Nephron (organoid): ENCODE data around the gene UBA1.
A peak's percentile ranks its signal among the peaks of the same experiment; 100 is the strongest.

Experiments
- H3K27ac Mint-ChIP-seq, 3 experiments: 2 replicates each; pipeline ENCODE4 v1.8.0; 2020; ENCODE audit warnings: mixed read lengths in 3 of 3, mild to moderate bottlenecking in 2 of 3, moderate library complexity in 1 of 3
- H3K27me3 Mint-ChIP-seq: 2 replicates; pipeline ENCODE4 v1.8.0; 2021; ENCODE audit warnings: low read depth, mild to moderate bottlenecking, moderate library complexity, mixed read lengths
- H3K36me3 Mint-ChIP-seq: 2 replicates; pipeline ENCODE4 v1.8.0; 2020; ENCODE audit warnings: low read depth, mixed read lengths
- H3K4me1 Mint-ChIP-seq: 2 replicates; pipeline ENCODE4 v1.8.0; 2020; ENCODE audit warnings: mixed read lengths
- H3K4me3 Mint-ChIP-seq, 3 experiments: 2 replicates each; pipeline ENCODE4 v1.8.0; 2020; ENCODE audit warnings: mild to moderate bottlenecking in 3 of 3, mixed read lengths in 3 of 3, moderate library complexity in 2 of 3
- H3K9me3 Mint-ChIP-seq: 2 replicates; pipeline ENCODE4 v1.8.0; 2020; ENCODE audit warnings: mixed read lengths
- TF ChIP-seq, protein P1 (sequence below), 3 experiments: fragments of 200-600 bp; sonication (generic); IDR thresholded peaks; one replicate each; pipeline ENCODE4 v1.5.0; 2021; ENCODE audit warnings: antibody characterized with exemption in 3 of 3; ENCODE audit not compliant: unreplicated experiment in 3 of 3

UBA1 gene

DNA sequence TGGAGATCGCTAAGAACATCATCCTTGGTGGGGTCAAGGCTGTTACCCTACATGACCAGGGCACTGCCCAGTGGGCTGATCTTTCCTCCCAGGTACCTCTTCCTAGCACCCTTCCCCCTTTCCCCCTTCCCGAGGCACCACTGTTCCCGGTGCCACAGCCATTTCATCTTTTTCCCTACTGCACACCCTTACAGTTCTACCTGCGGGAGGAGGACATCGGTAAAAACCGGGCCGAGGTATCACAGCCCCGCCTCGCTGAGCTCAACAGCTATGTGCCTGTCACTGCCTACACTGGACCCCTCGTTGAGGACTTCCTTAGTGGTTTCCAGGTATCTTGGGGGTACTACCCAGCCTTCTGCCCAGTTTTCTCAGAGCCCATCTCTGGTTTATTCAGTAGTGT lies 5.7 kb downstream of the UBA1 start:
- Mint-ChIP-seq H3K9me3 (no peaks in the 10 kb centered on the region), H3K27ac (peak overlapping the region in 1 of 3 experiments; percentile 59), H3K36me3 (peaks cover 85% of the 10 kb centered on the region), H3K4me3 (no peak overlapping the region), H3K4me1 (peaks cover 53% of the 10 kb centered on the region), H3K27me3 (no peaks in the 10 kb centered on the region)
- TF ChIP-seq, protein P1, sequence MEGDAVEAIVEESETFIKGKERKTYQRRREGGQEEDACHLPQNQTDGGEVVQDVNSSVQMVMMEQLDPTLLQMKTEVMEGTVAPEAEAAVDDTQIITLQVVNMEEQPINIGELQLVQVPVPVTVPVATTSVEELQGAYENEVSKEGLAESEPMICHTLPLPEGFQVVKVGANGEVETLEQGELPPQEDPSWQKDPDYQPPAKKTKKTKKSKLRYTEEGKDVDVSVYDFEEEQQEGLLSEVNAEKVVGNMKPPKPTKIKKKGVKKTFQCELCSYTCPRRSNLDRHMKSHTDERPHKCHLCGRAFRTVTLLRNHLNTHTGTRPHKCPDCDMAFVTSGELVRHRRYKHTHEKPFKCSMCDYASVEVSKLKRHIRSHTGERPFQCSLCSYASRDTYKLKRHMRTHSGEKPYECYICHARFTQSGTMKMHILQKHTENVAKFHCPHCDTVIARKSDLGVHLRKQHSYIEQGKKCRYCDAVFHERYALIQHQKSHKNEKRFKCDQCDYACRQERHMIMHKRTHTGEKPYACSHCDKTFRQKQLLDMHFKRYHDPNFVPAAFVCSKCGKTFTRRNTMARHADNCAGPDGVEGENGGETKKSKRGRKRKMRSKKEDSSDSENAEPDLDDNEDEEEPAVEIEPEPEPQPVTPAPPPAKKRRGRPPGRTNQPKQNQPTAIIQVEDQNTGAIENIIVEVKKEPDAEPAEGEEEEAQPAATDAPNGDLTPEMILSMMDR (IDR thresholded peaks at IDR 0.05; ENCODE audit: unreplicated experiment in 3 of 3): no peak

DNA sequence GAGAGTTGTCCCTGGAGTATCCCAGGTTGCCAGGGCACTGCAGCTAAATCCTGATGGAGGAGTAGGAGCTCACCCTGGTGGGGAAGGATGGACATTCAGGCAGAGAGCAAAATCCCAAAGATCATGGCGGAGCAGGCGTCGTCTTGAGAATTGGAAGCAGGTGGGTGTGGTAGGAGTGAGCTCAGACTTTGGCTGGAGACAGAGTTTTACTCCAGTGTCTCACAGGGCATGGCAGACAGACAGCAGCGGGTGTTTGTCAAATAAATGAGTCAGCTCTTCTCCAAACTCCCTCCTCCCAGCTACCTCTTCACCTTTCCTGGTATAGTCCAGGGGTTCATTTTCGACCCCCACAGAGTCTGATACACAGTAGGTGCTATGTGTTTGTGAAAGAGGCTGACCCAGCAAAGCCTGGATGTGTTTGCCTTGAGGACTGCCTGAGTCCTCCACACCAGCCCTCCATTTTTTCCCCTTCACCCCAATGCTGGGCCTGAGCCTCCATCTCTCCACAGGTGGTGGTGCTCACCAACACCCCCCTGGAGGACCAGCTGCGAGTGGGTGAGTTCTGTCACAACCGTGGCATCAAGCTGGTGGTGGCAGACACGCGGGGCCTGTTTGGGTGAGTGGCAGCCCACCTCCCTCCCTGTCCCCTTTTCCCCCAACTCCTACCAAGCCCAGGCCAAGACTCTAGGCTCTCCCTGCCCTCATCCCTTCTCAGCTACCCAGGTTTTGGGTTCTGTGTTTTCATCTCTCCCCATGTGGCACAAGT lies 6.9 kb downstream of the UBA1 start:
- no peak overlapping the region for H3K27ac Mint-ChIP-seq
- no peak overlapping the region for H3K4me3 Mint-ChIP-seq
- H3K4me1 Mint-ChIP-seq: peaks cover 40% of the 10 kb centered on the region
- H3K36me3 Mint-ChIP-seq: peaks cover 91% of the 10 kb centered on the region
- H3K9me3 Mint-ChIP-seq: no peaks in the 10 kb centered on the region
- TF ChIP-seq, protein P1 (IDR thresholded peaks at IDR 0.05; ENCODE audit: unreplicated experiment in 3 of 3): no peak
- no peaks in the 10 kb centered on the region for H3K27me3 Mint-ChIP-seq

DNA sequence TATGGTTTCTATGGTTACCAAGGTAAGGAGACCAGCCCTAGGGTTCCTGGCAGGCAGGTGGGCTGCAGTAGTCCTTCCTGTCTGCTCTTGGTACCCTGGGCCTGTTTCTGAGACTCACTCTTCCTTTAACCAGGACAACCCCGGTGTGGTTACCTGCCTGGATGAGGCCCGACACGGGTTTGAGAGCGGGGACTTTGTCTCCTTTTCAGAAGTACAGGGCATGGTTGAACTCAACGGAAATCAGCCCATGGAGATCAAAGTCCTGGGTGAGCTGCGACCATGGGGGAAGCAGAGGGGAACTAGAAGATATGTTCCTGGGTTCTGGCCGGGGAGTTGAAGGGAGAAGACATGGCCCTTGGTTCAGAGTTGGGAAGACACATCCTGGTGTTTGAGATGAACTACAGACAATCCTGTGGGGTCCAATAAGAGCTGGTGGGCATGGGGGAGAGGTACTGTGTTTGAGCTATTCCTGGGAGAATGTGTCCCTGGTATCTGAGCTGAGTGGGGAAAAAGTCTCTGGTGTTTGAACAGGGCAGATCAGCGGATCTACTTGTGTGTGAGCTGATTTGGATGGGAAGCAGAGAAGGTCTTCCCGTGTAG lies 7.8 kb downstream of the UBA1 start:
- TF ChIP-seq, protein P1 (IDR thresholded peaks at IDR 0.05; ENCODE audit: unreplicated experiment in 3 of 3): no peak
- no peaks in the 10 kb centered on the region for H3K9me3 Mint-ChIP-seq
- H3K36me3 Mint-ChIP-seq: peaks cover 91% of the 10 kb centered on the region
- H3K4me1 Mint-ChIP-seq: peaks cover 31% of the 10 kb centered on the region
- H3K27me3 Mint-ChIP-seq: no peaks in the 10 kb centered on the region
- H3K4me3 Mint-ChIP-seq: no peak overlapping the region
- H3K27ac Mint-ChIP-seq: no peak overlapping the region

DNA sequence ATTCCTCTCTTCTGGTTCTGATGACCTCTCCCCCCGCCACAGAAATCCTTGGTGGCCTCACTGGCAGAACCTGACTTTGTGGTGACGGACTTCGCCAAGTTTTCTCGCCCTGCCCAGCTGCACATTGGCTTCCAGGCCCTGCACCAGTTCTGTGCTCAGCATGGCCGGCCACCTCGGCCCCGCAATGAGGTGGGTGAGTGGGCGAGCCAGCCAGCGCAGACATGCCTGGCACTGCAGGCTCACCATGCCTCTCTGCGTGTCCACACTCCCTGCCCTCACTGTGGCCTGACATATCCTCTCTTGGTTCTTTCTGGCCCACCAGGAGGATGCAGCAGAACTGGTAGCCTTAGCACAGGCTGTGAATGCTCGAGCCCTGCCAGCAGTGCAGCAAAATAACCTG lies 8.7 kb downstream of the UBA1 start:
- peaks cover 93% of the 10 kb centered on the region for H3K36me3 Mint-ChIP-seq
- H3K27ac Mint-ChIP-seq: no peak overlapping the region
- no peaks in the 10 kb centered on the region for H3K9me3 Mint-ChIP-seq
- no peaks in the 10 kb centered on the region for H3K27me3 Mint-ChIP-seq
- H3K4me1 Mint-ChIP-seq: peaks cover 23% of the 10 kb centered on the region
- TF ChIP-seq, protein P1 (IDR thresholded peaks at IDR 0.05; ENCODE audit: unreplicated experiment in 3 of 3): no peak
- no peak overlapping the region for H3K4me3 Mint-ChIP-seq

DNA sequence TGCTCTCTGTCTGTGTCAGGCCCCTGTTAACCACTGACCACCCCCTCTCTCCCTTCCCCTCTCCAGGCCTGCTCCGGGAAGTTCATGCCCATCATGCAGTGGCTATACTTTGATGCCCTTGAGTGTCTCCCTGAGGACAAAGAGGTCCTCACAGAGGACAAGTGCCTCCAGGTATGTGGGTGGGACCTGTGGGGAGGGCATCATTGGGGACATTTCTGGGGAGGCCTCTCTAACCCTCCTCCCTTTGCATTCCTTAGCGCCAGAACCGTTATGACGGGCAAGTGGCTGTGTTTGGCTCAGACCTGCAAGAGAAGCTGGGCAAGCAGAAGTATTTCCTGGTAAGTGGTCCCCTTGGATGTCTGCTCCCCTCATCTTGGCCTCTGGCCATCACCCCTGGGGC lies 9.2 kb downstream of the UBA1 start:
- H3K9me3 Mint-ChIP-seq: no peaks in the 10 kb centered on the region
- H3K4me1 Mint-ChIP-seq: peaks cover 17% of the 10 kb centered on the region
- no peaks in the 10 kb centered on the region for H3K27me3 Mint-ChIP-seq
- TF ChIP-seq, protein P1 (IDR thresholded peaks at IDR 0.05; ENCODE audit: unreplicated experiment in 3 of 3): no peak
- no peak overlapping the region for H3K27ac Mint-ChIP-seq
- no peak overlapping the region for H3K4me3 Mint-ChIP-seq
- H3K36me3 Mint-ChIP-seq: peaks cover 92% of the 10 kb centered on the region

DNA sequence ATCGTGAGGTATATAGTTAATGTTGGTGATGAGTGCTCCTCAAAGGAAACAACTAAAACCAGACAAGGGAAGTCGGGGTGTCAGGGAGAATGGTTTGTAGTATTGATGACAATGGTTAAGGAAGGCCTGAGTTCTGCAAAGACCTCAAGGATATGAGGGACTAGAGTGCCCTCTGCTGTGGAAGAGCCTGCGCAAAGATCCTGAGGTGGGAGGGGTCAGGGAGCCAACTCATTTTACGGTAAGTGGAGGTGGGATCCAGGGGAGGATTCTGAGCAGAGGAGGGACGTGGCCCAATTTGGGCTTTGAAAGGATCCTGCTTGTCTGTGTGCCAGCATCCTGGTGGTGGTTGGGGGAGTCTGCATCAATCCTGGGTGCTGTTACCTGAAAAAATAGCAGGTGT lies 11.3 kb downstream of the UBA1 start:
- H3K4me1 Mint-ChIP-seq: peaks cover 6% of the 10 kb centered on the region
- no peaks in the 10 kb centered on the region for H3K9me3 Mint-ChIP-seq
- TF ChIP-seq, protein P1 (IDR thresholded peaks at IDR 0.05; ENCODE audit: unreplicated experiment in 3 of 3): no peak
- H3K36me3 Mint-ChIP-seq: peaks cover 93% of the 10 kb centered on the region
- no peak overlapping the region for H3K27ac Mint-ChIP-seq
- no peaks in the 10 kb centered on the region for H3K27me3 Mint-ChIP-seq
- no peak overlapping the region for H3K4me3 Mint-ChIP-seq
